CD8-positive, alpha-beta memory T cell (primary cell): ENCODE results near the gene SFXN3. TPM values are rescaled to one million over a fixed set of nuclear protein-coding genes. Genes with fewer than 3 reads are reported as not detected.

Source experiments
- CTCF ChIA-PET: fragments of 350-600 bp; sonication (Branson Sonifier 250); formaldehyde crosslinking; loops from one replicate; lab custom pipeline; 2021; ENCODE audit warnings: antibody characterized with exemption; lab: Charles Lee
- POLR2A ChIA-PET: fragments of 350-600 bp; sonication (Branson Sonifier 250); formaldehyde crosslinking; loops from one replicate; lab custom pipeline; 2021; ENCODE audit warnings: antibody characterized with exemption; lab: Charles Lee
- DNase-seq, 5 donors: peaks; one replicate each; pipeline versions ENCODE4 v3.0.0 to v3.0.0-alpha.2; 2020 to 2022; ENCODE audit warnings: mixed read lengths in 1 of 5
- H3K27ac ChIP-seq: one replicate; pipeline ENCODE4 v1.7.0; 2013; ENCODE audit warnings: low read depth, mild to moderate bottlenecking, low read length, moderate library complexity
- H3K27me3 ChIP-seq: 2 replicates; pipeline ENCODE4 v1.7.0; 2013; ENCODE audit warnings: low read length, mild to moderate bottlenecking; ENCODE audit not compliant: insufficient read depth, poor library complexity, severe bottlenecking
- H3K36me3 ChIP-seq: 2 replicates; pipeline ENCODE4 v1.7.0; 2013; ENCODE audit warnings: mild to moderate bottlenecking, low read length, moderate library complexity; ENCODE audit not compliant: insufficient read depth
- H3K4me1 ChIP-seq: 2 replicates; pipeline ENCODE4 v1.7.0; 2013; ENCODE audit warnings: mild to moderate bottlenecking, low read length, moderate library complexity; ENCODE audit not compliant: insufficient read depth
- H3K4me3 ChIP-seq: 2 replicates; pipeline ENCODE4 v1.7.0; 2013; ENCODE audit warnings: mild to moderate bottlenecking, low read length
- H3K9me3 ChIP-seq: 2 replicates; pipeline ENCODE4 v1.7.0; 2013; ENCODE audit warnings: mild to moderate bottlenecking, low read length
- H3K27ac Mint-ChIP-seq, 8 donors: one replicate each; pipeline ENCODE4 v1.8.0; 2020 to 2021; ENCODE audit warnings: mixed read lengths in 8 of 8, mild to moderate bottlenecking in 6 of 8, inconsistent platforms in 3 of 8, moderate library complexity in 3 of 8
- H3K27me3 Mint-ChIP-seq, 2 donors: one replicate each; pipeline ENCODE4 v1.8.0; 2020 to 2021; ENCODE audit warnings: mixed read lengths in 2 of 2, mild to moderate bottlenecking in 1 of 2, moderate library complexity in 1 of 2
- H3K36me3 Mint-ChIP-seq, 3 donors: one replicate each; pipeline ENCODE4 v1.8.0; 2020 to 2021; ENCODE audit warnings: mixed read lengths in 3 of 3, inconsistent platforms in 1 of 3, mild to moderate bottlenecking in 1 of 3
- H3K4me1 Mint-ChIP-seq, 3 donors: one replicate each; pipeline ENCODE4 v1.8.0; 2020 to 2021; ENCODE audit warnings: mixed read lengths in 3 of 3, inconsistent platforms in 1 of 3, mild to moderate bottlenecking in 1 of 3
- H3K4me3 Mint-ChIP-seq, 7 donors: one replicate each; pipeline ENCODE4 v1.8.0; 2020 to 2021; ENCODE audit warnings: mixed read lengths in 7 of 7, mild to moderate bottlenecking in 6 of 7, moderate library complexity in 4 of 7, inconsistent platforms in 2 of 7
- H3K9me3 Mint-ChIP-seq, 5 donors: one replicate each; pipeline ENCODE4 v1.8.0; 2020 to 2022; ENCODE audit warnings: mixed read lengths in 5 of 5, mild to moderate bottlenecking in 3 of 5, moderate library complexity in 2 of 5, inconsistent platforms in 1 of 5
- polyA plus RNA-seq: library from polyadenylated mRNA; unstranded; fragments of 300-500 nt; fragmentation: Illumina TruSeq; gene quantifications from one replicate; pipeline ENCODE4 v1.2.3, GENCODE V29; 2021
- total RNA-seq, 2 experiments: library from RNA; stranded (reverse); gene quantifications; one replicate each; pipeline ENCODE4 v1.2.3, GENCODE V29; 2021

Gene SFXN3
- total and polyA plus RNA-seq, 3 experiments from 2014 or later = 17.6 to 26.5 (median 25.2) TPM

DNA sequence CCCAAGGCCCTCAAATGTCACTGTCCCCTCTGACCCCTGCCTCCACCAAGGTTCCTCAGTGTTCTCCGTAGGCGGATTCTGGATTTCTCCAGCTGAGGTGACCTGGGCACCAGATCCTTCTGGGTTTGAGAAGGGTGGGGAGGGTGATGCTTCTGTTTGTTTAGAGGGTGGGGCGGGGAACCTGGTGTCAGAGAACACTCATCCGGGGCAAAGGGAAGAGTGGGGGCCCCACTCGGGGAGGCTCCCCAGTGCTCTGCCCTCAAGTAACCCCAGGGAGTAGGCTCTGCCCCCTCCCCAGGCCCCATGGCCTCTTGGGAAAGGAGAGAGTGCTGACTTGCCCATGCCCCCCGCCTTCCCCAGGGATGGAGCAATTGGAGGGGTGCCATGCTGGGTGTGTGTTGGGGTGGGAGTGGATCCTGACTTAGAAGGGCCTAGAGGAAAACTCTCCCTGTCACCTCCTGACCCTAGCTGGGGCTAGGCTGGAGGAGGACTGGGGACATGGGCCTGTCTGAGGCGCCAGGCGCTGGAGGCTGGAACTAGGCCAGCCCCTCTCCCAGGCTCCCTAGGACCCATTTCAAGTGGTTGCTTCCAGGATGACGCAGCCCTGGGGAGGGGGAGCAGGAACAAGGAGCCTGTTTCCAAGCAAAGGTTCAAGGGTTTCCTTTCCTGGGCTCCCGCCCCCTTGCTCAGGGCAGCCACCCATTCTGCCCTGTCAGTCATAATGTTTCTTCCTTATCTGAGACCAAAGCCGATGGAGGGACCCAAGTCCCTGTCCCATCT is 58.7 kb downstream of the SFXN3 start:
- Mint-ChIP-seq H3K27ac (no peak overlapping the region), H3K4me1 (no peaks in the 10 kb centered on the region), H3K36me3 (no peaks in the 10 kb centered on the region), H3K9me3 (no peaks in the 10 kb centered on the region), H3K4me3 (no peak overlapping the region), H3K27me3 (peaks cover 43 to 83% of the 10 kb centered on the region in 2 donors)
- no peak overlapping the region for H3K4me3 ChIP-seq
- no peaks in the 10 kb centered on the region for H3K4me1 ChIP-seq
- peaks cover 3% of the 10 kb centered on the region for H3K27me3 ChIP-seq
- H3K36me3 ChIP-seq = no peaks in the 10 kb centered on the region
- ChIA-PET POLR2A (no interaction called here), CTCF (interaction anchor here (7.4 kb wide), 1 partner anchor 53 kb away, joined by 36 read pairs; no protein-coding TSS in a partner anchor)
- H3K27ac ChIP-seq = no peak overlapping the region
- DNase-seq = no peak
- no peaks in the 10 kb centered on the region for H3K9me3 ChIP-seq

DNA sequence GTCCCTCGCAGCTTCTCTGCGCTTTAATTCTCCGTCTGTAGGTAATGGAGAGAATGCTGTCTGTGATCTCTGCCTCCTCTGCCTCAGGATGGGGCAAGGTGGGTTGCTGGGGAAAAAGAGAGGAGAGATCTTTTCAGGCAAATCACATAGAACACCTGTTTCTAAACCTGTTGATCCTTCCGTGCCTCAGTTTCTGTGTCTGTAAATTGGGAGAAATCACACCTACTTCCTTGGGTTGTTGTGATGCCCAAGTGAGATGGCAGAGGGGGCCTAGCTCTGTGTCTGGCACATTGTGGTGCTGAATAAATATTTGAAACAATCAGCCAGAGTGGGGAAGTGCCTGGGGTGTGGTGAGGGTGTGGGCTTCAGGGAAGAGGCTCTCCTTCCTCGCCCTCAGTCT is 59.6 kb downstream of the SFXN3 start:
- no peak for DNase-seq
- Histone ChIP-seq H3K27ac (no peak overlapping the region), H3K27me3 (peaks cover 3% of the 10 kb centered on the region), H3K9me3 (no peaks in the 10 kb centered on the region), H3K4me3 (no peak overlapping the region), H3K36me3 (no peaks in the 10 kb centered on the region), H3K4me1 (no peaks in the 10 kb centered on the region)
- H3K27ac Mint-ChIP-seq = peak overlapping the region in 1 of 8 donors; percentile 24
- no peaks in the 10 kb centered on the region for H3K36me3 Mint-ChIP-seq
- H3K4me3 Mint-ChIP-seq = no peak overlapping the region
- H3K9me3 Mint-ChIP-seq = no peaks in the 10 kb centered on the region
- ChIA-PET CTCF (interaction anchor here (1.9 to 13.4 kb wide), 2 partner anchors 53 to 71 kb away, joined by 4 to 287 read pairs; no protein-coding TSS in a partner anchor), POLR2A (no interaction called here)
- H3K27me3 Mint-ChIP-seq = peaks cover 46 to 83% of the 10 kb centered on the region in 2 donors
- no peaks in the 10 kb centered on the region for H3K4me1 Mint-ChIP-seq

Other genes with a start within 250 kb of the SFXN3 start
- gene SLF2, start 118.3 kb upstream of the SFXN3 start, total RNA-seq = 10 to 100 TPM; 35.4 to 36.1 TPM
- 13.9 TPM for gene SLF2, start 118.3 kb upstream of the SFXN3 start, polyA plus RNA-seq
- gene SEMA4G, start 61.7 kb upstream of the SFXN3 start, total RNA-seq = under 1 TPM; 0.49 to 0.57 TPM
- 0.06 TPM for gene SEMA4G, start 61.7 kb upstream of the SFXN3 start, polyA plus RNA-seq
- 10 to 100 TPM; 62.5 to 62.8 TPM for gene MRPL43, start 43.7 kb upstream of the SFXN3 start, total RNA-seq
- gene MRPL43, start 43.7 kb upstream of the SFXN3 start, polyA plus RNA-seq = 129 TPM
- 10 to 100 TPM; 40.6 to 44.3 TPM for gene TWNK, start 43.7 kb upstream of the SFXN3 start, total RNA-seq
- 8.2 TPM for gene TWNK, start 43.7 kb upstream of the SFXN3 start, polyA plus RNA-seq
- 10 to 100 TPM; 10.9 to 11.5 TPM for gene LZTS2, start 31.4 kb upstream of the SFXN3 start, total RNA-seq
- 19.7 TPM for gene LZTS2, start 31.4 kb upstream of the SFXN3 start, polyA plus RNA-seq
- under 1 TPM; 0.31 to 0.33 TPM for gene PDZD7, start 105 bp upstream of the SFXN3 start, total RNA-seq
- gene PDZD7, start 105 bp upstream of the SFXN3 start, polyA plus RNA-seq = 0.23 TPM
- gene KAZALD1, start 30.8 kb downstream of the SFXN3 start, total RNA-seq = under 1 TPM; 0.18 to 0.20 TPM
- gene KAZALD1, start 30.8 kb downstream of the SFXN3 start, polyA plus RNA-seq = not detected
- not detected for gene TLX1, start 100.1 kb downstream of the SFXN3 start, total RNA-seq
- not detected for gene TLX1, start 100.1 kb downstream of the SFXN3 start, polyA plus RNA-seq
- not detected for gene LBX1, start 198.2 kb downstream of the SFXN3 start, total RNA-seq
- gene LBX1, start 198.2 kb downstream of the SFXN3 start, polyA plus RNA-seq = not detected